GM23248 (cell line): ENCODE results near the gene TMPRSS7.

Experiments
- EZH2 ChIP-seq: fragments of 200-600 bp; sonication (generic); IDR thresholded peaks from 2 replicates; pipeline ENCODE4 v1.6.1; 2018; ENCODE audit warnings: antibody characterized with exemption, mild to moderate bottlenecking; ENCODE audit not compliant: insufficient read depth, poor library complexity, severe bottlenecking
- EZH2phosphoT487 ChIP-seq: fragments of 200-600 bp; sonication (generic); IDR thresholded peaks from 2 replicates; pipeline ENCODE4 v1.6.1; 2018; ENCODE audit warnings: antibody characterized with exemption, moderate library complexity, mild to moderate bottlenecking, low read depth; ENCODE audit not compliant: insufficient read depth

DNA sequence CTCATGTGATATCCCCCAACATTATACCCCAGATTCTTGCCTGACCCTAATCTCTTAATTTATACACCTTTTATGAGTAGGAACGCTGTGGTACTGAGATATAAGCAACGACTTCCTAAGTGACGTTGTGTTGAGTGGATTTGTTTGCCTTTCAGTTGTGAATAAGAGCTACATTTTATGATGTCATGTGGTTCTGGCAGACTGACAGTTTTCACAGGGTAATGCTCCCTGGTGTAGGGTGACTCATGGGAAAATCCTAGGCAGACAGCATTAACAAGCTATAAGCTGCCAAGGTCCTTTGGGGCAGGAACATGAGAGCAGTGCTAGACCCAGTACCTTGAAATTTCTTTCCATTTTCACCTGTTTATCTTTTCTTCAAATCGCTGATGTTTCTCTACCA is 62.8 kb downstream of the TMPRSS7 start:
- TF ChIP-seq EZH2phosphoT487, result no peak
- TF ChIP-seq EZH2, result no peak
